Measurements from ENCODE around the gene SAAL1.

DNA sequence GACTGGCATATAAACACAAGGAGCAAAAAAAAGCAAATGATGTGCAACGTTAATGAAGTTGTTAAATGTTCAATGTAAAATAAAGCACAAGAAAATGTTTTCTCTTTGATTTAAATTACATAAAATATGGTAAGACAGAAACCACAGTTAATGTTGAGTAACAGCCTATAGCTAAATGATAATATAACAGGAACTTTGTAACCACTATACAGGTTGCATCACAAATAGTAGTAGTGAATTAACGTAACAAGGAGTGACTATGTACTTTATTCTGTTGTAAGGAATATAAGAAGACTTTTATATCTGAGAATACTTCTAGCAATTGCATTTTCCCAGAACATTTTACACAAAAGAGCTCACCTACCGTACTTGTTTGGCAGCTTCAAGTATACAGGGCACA is 16.9 kb downstream of the SAAL1 start:
- no peak for TF ChIP-seq CTCF (IDR thresholded peaks at IDR 0.05; ENCODE audit: insufficient read depth, low read length, poor library complexity, severe bottlenecking)
- TF ChIP-seq EZH2phosphoT487 (conservative IDR thresholded peaks at IDR 0.05; ENCODE audit: low read length), result no peak

Data from SU-DHL-6 (cell line).